Adrenal gland (tissue), 12 donors: ENCODE measurements around the gene NR1I3. TPM values are rescaled to one million over a fixed set of nuclear protein-coding genes. Genes with fewer than 3 reads are reported as not detected.
A peak's percentile ranks its signal among the peaks of the same experiment; 100 is the strongest.

Source experiments
- DNase-seq, 7 donors: peaks; one replicate each; pipeline ENCODE4 v3.0.0-alpha.2; 2019 to 2020
- H3K27ac ChIP-seq, 5 donors: fragments of 200-600 bp; sonication (generic) in 4 of 5; 1 replicate in 3 of 5; 2 replicates in 2 of 5; pipeline versions ENCODE4 v1.5.1 to v1.8.0; 2016 to 2020; ENCODE audit warnings: mild to moderate bottlenecking in 1 of 5
- H3K27me3 ChIP-seq: fragments of 200-600 bp; 2 replicates; pipeline ENCODE4 v1.8.0; 2021
- H3K36me3 ChIP-seq, 2 donors: fragments of 200-600 bp; replicated peaks in 1 of 2; 1 replicate in 1 of 2; 2 replicates in 1 of 2; pipeline versions ENCODE4 v1.5.1 to v1.8.0; 2018 to 2022
- H3K4me1 ChIP-seq, 2 donors: fragments of 200-600 bp; replicated peaks in 1 of 2; 1 replicate in 1 of 2; 2 replicates in 1 of 2; pipeline versions ENCODE4 v1.5.1 to v1.8.0; 2018 to 2021
- H3K4me3 ChIP-seq, 4 donors: fragments of 200-600 bp; sonication (generic) in 3 of 4; one replicate each; pipeline ENCODE4 v1.5.1; 2016 to 2018
- H3K9me3 ChIP-seq, 3 donors: fragments of 200-600 bp; sonication (generic) in 1 of 3; replicated peaks in 1 of 3; 1 replicate in 2 of 3; 2 replicates in 1 of 3; pipeline versions ENCODE4 v1.5.1 to v1.8.0; 2016 to 2021
- POLR2A ChIP-seq, 2 donors: fragments of 450-650 bp; IDR thresholded peaks; one replicate each; pipeline ENCODE4 v1.6.1; 2017; ENCODE audit warnings: antibody characterized with exemption in 2 of 2, mild to moderate bottlenecking in 2 of 2, moderate library complexity in 1 of 2
- WGBS, 4 donors: extraction: QIAGEN DNeasy Blood & Tissue Kit in 2 of 4; methylation state at CpG; one replicate each; pipeline versions ENCODE4 v1.1.5 to v1.1.7; 2013 to 2017; 5-methylcytosine and 5-hydroxymethylcytosine counted together
- intact Hi-C, 2 donors: fragments of 100-400 bp; cut with DNase I; formaldehyde crosslinking; loops; one replicate each; pipeline versions ENCODE4 v1.14.1 to v1.15.0; 2022 to 2023
- polyA plus RNA-seq, 3 donors: library from polyadenylated mRNA; stranded (reverse); fragments of 200-250 nt in 2 of 3; fragments of 350-450 nt in 1 of 3; fragmentation: Illumina TruSeq in 1 of 3; extraction: RNeasy Lipid Tissue Mini Kit (QIAGEN cat#74804) in 1 of 3; gene quantifications; one replicate each; pipeline ENCODE4 v1.2.3, GENCODE V29; 2013 to 2014
- total RNA-seq, 9 donors: library from RNA; depleted of rRNA in 4 of 9; stranded (reverse); fragments of >200 nt in 4 of 9; fragments of 120-200 nt in 1 of 9; fragmentation: NEBNext Ultra II Directional in 1 of 9; extraction: Animal tissue kit (Norgen Biotek cat#: 25700) in 1 of 9; gene quantifications; one replicate each; pipeline versions ENCODE4 v1.1.0 to v1.2.4, GENCODE V29; 2013 to 2023
- TF ChIP-seq, protein P1 (sequence below), 6 experiments: fragments of 450-650 bp in 4 of 6; fragments of 200-600 bp in 2 of 6; sonication (generic) in 1 of 6; IDR thresholded peaks; 1 replicate in 5 of 6; 2 replicates in 1 of 6; pipeline versions ENCODE4 v1.5.1 to v1.8.0; 2016 to 2021; ENCODE audit warnings: antibody characterized with exemption in 6 of 6, mild to moderate bottlenecking in 2 of 6, moderate library complexity in 1 of 6
- donor health status: healthy with polysubstance abuse.
- donor health status: Bipolar disorder and iron deficiency.
- donor health status: DM: yes; HTN: yes; CAD: no.
- donor health status: DM: no; HTN: no; CAD: no.
- donor health status: DM: no; HTN: no; CAD: no.
- donor health status: DM: yes; HTN: yes; CAD: no.

Gene NR1I3
- total and polyA plus RNA-seq, 12 donors: 0.16 to 0.50 TPM; not detected in 10

DNA sequence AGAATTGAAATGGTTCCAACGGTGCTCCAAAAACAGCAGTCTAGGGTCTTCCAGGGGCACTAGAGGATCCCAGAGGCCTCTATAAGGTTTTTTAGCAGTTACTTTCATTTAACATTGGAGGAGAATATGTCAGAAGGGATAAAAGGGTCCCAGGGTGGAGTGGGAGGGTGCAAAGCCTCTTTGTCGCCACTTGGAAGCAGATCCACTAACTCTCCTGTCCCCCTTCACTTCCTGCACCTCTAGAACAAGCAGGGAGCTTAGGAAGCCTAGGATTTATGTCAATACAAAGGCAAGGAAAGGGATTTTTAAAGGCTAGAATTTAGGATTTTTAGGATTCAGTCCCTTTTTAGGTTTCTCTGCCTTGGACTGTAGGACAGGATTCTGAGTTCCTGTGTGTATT, 28.8 kb upstream of the NR1I3 start:
- no peaks in the 10 kb centered on the region for H3K9me3 ChIP-seq
- H3K4me3 ChIP-seq: no peak overlapping the region
- DNase-seq: no peak
- 59 to 71% (median 67%) methylated on average over 2 of the region's 2 CpGs for WGBS, 4 donors
- H3K27me3 ChIP-seq: no peaks in the 10 kb centered on the region
- TF ChIP-seq, protein P1, sequence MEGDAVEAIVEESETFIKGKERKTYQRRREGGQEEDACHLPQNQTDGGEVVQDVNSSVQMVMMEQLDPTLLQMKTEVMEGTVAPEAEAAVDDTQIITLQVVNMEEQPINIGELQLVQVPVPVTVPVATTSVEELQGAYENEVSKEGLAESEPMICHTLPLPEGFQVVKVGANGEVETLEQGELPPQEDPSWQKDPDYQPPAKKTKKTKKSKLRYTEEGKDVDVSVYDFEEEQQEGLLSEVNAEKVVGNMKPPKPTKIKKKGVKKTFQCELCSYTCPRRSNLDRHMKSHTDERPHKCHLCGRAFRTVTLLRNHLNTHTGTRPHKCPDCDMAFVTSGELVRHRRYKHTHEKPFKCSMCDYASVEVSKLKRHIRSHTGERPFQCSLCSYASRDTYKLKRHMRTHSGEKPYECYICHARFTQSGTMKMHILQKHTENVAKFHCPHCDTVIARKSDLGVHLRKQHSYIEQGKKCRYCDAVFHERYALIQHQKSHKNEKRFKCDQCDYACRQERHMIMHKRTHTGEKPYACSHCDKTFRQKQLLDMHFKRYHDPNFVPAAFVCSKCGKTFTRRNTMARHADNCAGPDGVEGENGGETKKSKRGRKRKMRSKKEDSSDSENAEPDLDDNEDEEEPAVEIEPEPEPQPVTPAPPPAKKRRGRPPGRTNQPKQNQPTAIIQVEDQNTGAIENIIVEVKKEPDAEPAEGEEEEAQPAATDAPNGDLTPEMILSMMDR (IDR thresholded peaks at IDR 0.05): no peak
- no peak for TF ChIP-seq POLR2A (IDR thresholded peaks at IDR 0.05)
- H3K27ac ChIP-seq: no peak overlapping the region
- H3K36me3 ChIP-seq: no peaks in the 10 kb centered on the region
- H3K4me1 ChIP-seq: peaks cover 0 to 4% of the 10 kb centered on the region in 2 donors
- intact Hi-C loops: no loop called here

GRCh38 chr1:161266202-161266601, 28.2 kb upstream of the NR1I3 start:
- H3K4me1 ChIP-seq: peaks cover 0 to 4% of the 10 kb centered on the region in 2 donors
- H3K9me3 ChIP-seq: no peaks in the 10 kb centered on the region
- TF ChIP-seq, protein P1 (IDR thresholded peaks at IDR 0.05): no peak
- no peak for TF ChIP-seq POLR2A (IDR thresholded peaks at IDR 0.05)
- intact Hi-C loops: no loop called here
- no peaks in the 10 kb centered on the region for H3K27me3 ChIP-seq
- peak in 1 of 7 donors; percentile 32 for DNase-seq
- H3K4me3 ChIP-seq: no peak overlapping the region
- WGBS, 4 donors: 36 to 59% (median 45%) methylated on average over 3 of the region's 3 CpGs
- no peak overlapping the region for H3K27ac ChIP-seq
- H3K36me3 ChIP-seq: no peaks in the 10 kb centered on the region

DNA sequence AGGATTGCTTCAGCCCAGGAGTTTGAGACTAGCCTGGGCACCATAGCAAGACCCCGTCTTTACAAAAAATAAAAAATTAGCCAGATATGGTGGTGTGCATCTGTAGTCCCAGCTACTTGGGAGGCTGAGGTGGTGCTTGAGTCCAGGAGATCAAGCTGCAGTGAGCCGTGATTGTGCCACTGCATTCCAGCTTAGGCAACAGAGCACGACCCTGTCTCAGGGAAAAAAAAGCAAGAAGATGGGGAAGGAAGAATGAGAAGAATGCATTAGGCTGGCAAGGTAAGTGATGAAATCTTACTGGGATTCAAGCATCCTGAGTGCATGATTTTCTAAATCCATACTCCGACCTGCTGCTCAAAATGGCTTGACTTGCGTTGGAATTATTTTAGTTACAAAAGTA, 27.3 kb upstream of the NR1I3 start:
- H3K4me1 ChIP-seq: peaks cover 0 to 4% of the 10 kb centered on the region in 2 donors
- no peak for DNase-seq
- H3K36me3 ChIP-seq: no peaks in the 10 kb centered on the region
- peaks cover 1% of the 10 kb centered on the region for H3K27me3 ChIP-seq
- no peak for TF ChIP-seq POLR2A (IDR thresholded peaks at IDR 0.05)
- H3K9me3 ChIP-seq: no peaks in the 10 kb centered on the region
- intact Hi-C loops: no loop called here
- WGBS, 4 donors: 80 to 92% (median 87%) methylated on average over 5 of the region's 5 CpGs
- H3K4me3 ChIP-seq: no peak overlapping the region
- H3K27ac ChIP-seq: no peak overlapping the region

GRCh38 chr1:161261261-161262235, 23.5 kb upstream of the NR1I3 start:
- Histone ChIP-seq H3K27ac (no peak overlapping the region), H3K4me3 (no peak overlapping the region), H3K27me3 (peaks cover 32% of the 10 kb centered on the region), H3K9me3 (peaks cover 0 to 3% (median 0%) of the 10 kb centered on the region in 3 donors), H3K36me3 (no peaks in the 10 kb centered on the region), H3K4me1 (peaks cover 0 to 4% of the 10 kb centered on the region in 2 donors)
- no peak for DNase-seq
- intact Hi-C loops: no loop called here
- no peak for TF ChIP-seq POLR2A (IDR thresholded peaks at IDR 0.05)
- TF ChIP-seq, protein P1 (IDR thresholded peaks at IDR 0.05): no peak
- 78 to 88% (median 82%) methylated on average over 12 of the region's 12 CpGs for WGBS, 4 donors
